Astrocyte (in vitro differentiated cells and primary cell): ENCODE data around the gene ZNF79.

Experiments used
- EZH2 ChIP-seq: IDR thresholded peaks from 2 replicates; pipeline ENCODE4 v1.6.1; 2012; ENCODE audit warnings: mild to moderate bottlenecking, low read length, inconsistent platforms; ENCODE audit not compliant: insufficient read depth
- TF ChIP-seq, protein P1 (sequence below): IDR thresholded peaks from 2 replicates; pipeline ENCODE4 v1.5.1; 2011; ENCODE audit warnings: low read depth, mild to moderate bottlenecking, inconsistent platforms, low read length, moderate library complexity; ENCODE audit not compliant: insufficient read depth

DNA sequence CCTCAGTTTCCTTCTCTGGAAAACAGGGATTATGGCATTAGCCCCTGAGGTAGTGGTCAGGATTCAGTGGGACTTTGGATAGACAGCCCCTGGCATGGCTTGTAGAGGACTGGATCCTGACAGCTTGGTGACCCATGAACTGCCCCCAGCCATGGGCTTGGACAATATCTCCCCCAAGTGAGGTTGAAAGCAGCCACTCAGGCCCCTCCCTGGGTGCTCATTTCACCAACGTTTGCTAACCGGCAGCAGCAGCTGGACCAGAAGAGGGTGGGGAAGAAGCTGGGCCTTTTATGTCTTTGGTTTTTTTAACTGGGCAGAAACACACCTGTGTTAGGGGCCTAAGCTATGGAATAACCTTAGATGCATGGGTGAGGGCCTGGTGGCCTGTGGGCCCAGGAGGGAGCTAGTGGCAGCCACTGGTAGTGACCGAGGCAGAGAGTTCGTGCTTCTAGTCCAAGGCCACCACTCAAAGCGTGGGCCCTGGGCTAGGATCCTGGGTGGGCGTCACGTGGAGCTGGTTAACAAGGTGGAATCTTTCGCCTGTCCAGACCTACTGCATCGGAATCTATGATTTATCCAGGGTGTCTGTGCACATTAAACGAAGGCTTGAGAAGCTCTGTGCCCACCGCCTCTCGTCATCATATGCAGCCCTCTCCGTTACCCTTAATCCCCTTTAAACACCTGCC lies 25.3 kb upstream of the ZNF79 start:
- TF ChIP-seq, protein P1, sequence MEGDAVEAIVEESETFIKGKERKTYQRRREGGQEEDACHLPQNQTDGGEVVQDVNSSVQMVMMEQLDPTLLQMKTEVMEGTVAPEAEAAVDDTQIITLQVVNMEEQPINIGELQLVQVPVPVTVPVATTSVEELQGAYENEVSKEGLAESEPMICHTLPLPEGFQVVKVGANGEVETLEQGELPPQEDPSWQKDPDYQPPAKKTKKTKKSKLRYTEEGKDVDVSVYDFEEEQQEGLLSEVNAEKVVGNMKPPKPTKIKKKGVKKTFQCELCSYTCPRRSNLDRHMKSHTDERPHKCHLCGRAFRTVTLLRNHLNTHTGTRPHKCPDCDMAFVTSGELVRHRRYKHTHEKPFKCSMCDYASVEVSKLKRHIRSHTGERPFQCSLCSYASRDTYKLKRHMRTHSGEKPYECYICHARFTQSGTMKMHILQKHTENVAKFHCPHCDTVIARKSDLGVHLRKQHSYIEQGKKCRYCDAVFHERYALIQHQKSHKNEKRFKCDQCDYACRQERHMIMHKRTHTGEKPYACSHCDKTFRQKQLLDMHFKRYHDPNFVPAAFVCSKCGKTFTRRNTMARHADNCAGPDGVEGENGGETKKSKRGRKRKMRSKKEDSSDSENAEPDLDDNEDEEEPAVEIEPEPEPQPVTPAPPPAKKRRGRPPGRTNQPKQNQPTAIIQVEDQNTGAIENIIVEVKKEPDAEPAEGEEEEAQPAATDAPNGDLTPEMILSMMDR = no peak
- TF ChIP-seq EZH2 = no peak
